Measurements from ENCODE around the gene SLC2A4. TPM values are rescaled to one million over a fixed set of nuclear protein-coding genes. Genes with fewer than 3 reads are reported as not detected.

SLC2A4 gene
- total RNA-seq, 6 experiments from 2014 or later: 0.07 to 0.09 (median 0.09) TPM; not detected in 1

DNA sequence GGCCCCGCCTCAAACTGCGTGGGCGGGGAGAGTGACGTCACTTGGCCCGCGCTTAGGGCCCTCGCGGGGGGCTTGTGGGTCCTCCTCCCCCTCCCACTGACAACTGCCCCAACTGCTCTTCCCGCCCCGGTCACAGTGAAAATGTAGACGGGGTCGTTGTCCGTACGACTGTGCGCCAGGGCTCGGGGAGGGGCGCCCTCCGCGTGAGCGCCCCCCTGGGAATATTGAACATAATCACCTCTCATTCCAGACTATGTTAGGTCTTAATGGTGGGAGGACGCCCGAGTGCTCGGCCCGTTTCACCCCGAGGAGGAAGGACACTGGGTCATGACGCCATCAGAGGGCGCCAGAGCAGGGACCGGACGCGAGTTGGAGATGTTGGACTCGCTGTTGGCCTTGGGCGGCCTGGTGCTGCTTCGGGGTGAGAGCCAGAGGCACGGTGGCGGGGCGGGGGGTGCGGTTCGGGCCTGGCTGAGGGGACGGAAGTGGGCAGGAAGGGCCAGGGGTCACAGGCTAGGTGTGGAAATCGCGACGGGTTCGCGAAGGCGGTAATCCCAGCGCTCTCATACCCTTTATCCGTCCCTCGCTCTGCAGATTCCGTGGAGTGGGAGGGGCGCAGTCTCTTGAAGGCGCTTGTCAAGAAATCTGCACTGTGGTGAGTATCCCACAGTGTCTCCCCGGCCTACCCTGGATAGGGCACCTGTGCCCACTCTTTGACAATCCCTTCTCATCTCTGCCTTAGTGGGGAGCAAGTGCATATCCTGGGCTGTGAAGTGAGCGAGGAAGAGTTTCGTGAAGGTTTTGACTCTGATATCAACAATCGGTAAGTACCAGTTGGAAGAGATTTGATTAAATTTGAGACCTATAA lies 29.1 kb upstream of the SLC2A4 start, which contains the start of gene ELP5:
ELP5 (plus strand) TSS at position 40 of the 868 bp plus-strand sequence; CDS start at position 376, 336 bp downstream.
- H3K36me3 Mint-ChIP-seq (ENCODE audit: low read depth): peaks cover 45% of the 10 kb centered on the region
- peak; percentile 69 for TF ChIP-seq CTCF (IDR thresholded peaks at IDR 0.05)
- no peaks in the 10 kb centered on the region; the same call in 1 of the 2 replicates for H3K27me3 Mint-ChIP-seq (ENCODE audit: insufficient read depth)
- H3K27ac Mint-ChIP-seq: peak within 1 kb of the TSS; percentile 100
- H3K9me3 Mint-ChIP-seq: no peaks in the 10 kb centered on the region
- DNase-seq: peak; percentile 89
- peak within 1 kb of the TSS; percentile 92 for H3K4me3 Mint-ChIP-seq
- H3K4me1 Mint-ChIP-seq (ENCODE audit: low read depth): peaks cover 33% of the 10 kb centered on the region

DNA sequence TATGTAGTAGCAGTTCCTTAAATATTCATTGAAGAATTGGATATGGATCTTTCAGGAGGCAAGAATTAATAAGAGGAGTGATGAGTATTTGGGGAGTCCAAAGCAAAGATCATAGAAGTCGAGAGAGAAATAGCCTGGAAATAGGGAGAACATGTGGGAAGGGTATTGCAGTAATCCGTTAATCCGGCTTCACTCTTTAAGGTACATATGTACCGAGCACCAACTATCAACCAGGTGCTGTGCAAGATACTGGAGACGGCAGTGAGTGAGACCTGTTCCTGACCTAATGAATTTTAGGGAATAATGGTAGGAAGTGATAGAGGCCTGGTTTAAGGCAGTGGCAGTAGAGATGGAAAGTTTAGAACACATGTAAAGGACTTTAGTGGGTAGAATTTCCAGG lies 28.4 kb upstream of the SLC2A4 start:
- Mint-ChIP-seq H3K4me1 (ENCODE audit: low read depth) (peaks cover 33% of the 10 kb centered on the region), H3K27me3 (ENCODE audit: insufficient read depth) (no peaks in the 10 kb centered on the region; the same call in 1 of the 2 replicates), H3K4me3 (peak overlapping the region; percentile 92), H3K27ac (peak overlapping the region; percentile 100), H3K9me3 (no peaks in the 10 kb centered on the region), H3K36me3 (ENCODE audit: low read depth) (peaks cover 45% of the 10 kb centered on the region)
- no peak for TF ChIP-seq CTCF (IDR thresholded peaks at IDR 0.05)
- no peak for DNase-seq

GRCh38 chr17:7254511-7254910 lies 27.0 kb upstream of the SLC2A4 start:
- Mint-ChIP-seq H3K27me3 (ENCODE audit: insufficient read depth) (no peaks in the 10 kb centered on the region; the same call in 1 of the 2 replicates), H3K27ac (no peak overlapping the region), H3K4me3 (no peak overlapping the region), H3K9me3 (no peaks in the 10 kb centered on the region), H3K36me3 (ENCODE audit: low read depth) (peaks cover 40% of the 10 kb centered on the region), H3K4me1 (ENCODE audit: low read depth) (peaks cover 21% of the 10 kb centered on the region)
- TF ChIP-seq CTCF (IDR thresholded peaks at IDR 0.05): no peak
- no peak for DNase-seq

DNA sequence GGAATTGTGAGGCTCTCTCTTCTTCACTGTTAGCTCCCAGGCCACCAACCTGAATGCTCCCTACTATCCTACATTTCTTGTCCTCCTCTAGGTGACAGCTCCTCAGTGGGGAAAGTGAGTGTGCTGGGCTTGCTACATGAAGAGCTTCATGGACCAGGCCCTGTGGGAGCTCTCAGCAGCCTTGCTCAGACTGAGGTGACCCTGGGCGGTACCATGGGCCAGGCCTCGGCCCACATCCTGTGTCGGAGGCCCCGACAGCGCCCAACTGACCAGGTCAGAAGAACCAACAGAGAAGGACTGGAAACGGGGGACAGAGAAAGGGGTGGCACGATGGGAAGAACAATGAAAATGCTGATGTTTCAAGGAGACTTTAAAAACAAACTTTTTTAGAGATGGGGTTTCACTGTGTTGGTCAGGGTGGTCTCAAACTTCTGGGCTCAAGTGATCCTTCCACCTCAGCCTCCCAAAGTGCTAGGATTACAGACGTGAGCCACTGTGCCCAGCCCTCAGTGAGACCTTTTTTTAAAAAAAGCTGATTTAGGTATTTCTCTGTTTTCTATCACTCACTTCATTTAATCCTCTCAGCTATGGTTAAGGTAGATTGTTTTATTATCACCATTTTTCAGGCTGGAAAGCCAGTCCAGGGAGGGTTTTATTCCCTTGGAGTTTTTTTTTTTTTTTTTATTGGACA lies 24.6 kb upstream of the SLC2A4 start:
- Mint-ChIP-seq H3K27ac (no peak overlapping the region), H3K9me3 (no peaks in the 10 kb centered on the region), H3K4me3 (no peak overlapping the region), H3K27me3 (ENCODE audit: insufficient read depth) (peaks cover 1% of the 10 kb centered on the region), H3K36me3 (ENCODE audit: low read depth) (peaks cover 27% of the 10 kb centered on the region), H3K4me1 (ENCODE audit: low read depth) (peaks cover 11% of the 10 kb centered on the region)
- TF ChIP-seq CTCF (IDR thresholded peaks at IDR 0.05): no peak
- no peak for DNase-seq

GRCh38 chr17:7258731-7259554 lies 22.6 kb upstream of the SLC2A4 start:
- Mint-ChIP-seq H3K27me3 (ENCODE audit: insufficient read depth) (peaks cover 5% of the 10 kb centered on the region), H3K27ac (no peak overlapping the region), H3K9me3 (no peaks in the 10 kb centered on the region), H3K4me1 (ENCODE audit: low read depth) (peaks cover 14% of the 10 kb centered on the region), H3K36me3 (ENCODE audit: low read depth) (peaks cover 17% of the 10 kb centered on the region), H3K4me3 (no peak overlapping the region)
- DNase-seq: no peak
- no peak for TF ChIP-seq CTCF (IDR thresholded peaks at IDR 0.05)

All from HFFc6 (cell line).